HS-5 (cell line): ENCODE results near the gene MAP1LC3B2.

Experiments
- DNase-seq: peaks from one replicate; pipeline ENCODE4 v3.0.0-alpha.2; 2012; ENCODE audit warnings: low read depth

Gene MAP1LC3B2

GRCh38 chr12:116615141-116615861 lies 56.1 kb downstream of the MAP1LC3B2 start:
- no peak for DNase-seq

- no peak for DNase-seq
Measured at GRCh38 chr12:116616536-116617248, 57.5 kb downstream of the MAP1LC3B2 start.

GRCh38 chr12:116619246-116619645 lies 60.1 kb downstream of the MAP1LC3B2 start:
- DNase-seq = no peak

- DNase-seq = no peak
Measured at GRCh38 chr12:116620124-116620491, 60.9 kb downstream of the MAP1LC3B2 start.

GRCh38 chr12:116620492-116621191 lies 61.5 kb downstream of the MAP1LC3B2 start:
- DNase-seq = no peak

- no peak for DNase-seq
Measured at GRCh38 chr12:116621194-116621593, 62.0 kb downstream of the MAP1LC3B2 start.

- DNase-seq = no peak
Measured at GRCh38 chr12:116624516-116624915, 65.3 kb downstream of the MAP1LC3B2 start.

GRCh38 chr12:116626153-116626552 lies 67.0 kb downstream of the MAP1LC3B2 start:
- DNase-seq = no peak
